Caki2 (cell line): Measurements from ENCODE around the gene C2CD2. TPM values are rescaled to one million over a fixed set of nuclear protein-coding genes. Genes with fewer than 3 reads are reported as not detected.

ENCODE experiments used
- DNase-seq: peaks from one replicate; pipeline ENCODE4 v3.0.0-alpha.2; 2015; ENCODE audit warnings: low read depth
- in situ Hi-C: cut with HindIII; loops from 2 replicates; pipeline ENCODE4 v1.10.0; 2016; ENCODE audit warnings: low sequenced_read_pairs, low pct_unique_long_range_greater_than_20kb, mixed read lengths
- total RNA-seq: library from RNA; depleted of rRNA; stranded (reverse); fragments of >200 nt; shearing (Covaris generic); gene quantifications from 2 replicates; pipeline ENCODE4 v1.2.3, GENCODE V29; 2014; ENCODE audit warnings: low replicate concordance

Gene C2CD2
- total RNA-seq, 1 experiment from 2014 or later = 19.7 TPM

- in situ Hi-C loops = no loop called here
- no peak for DNase-seq
Observed at GRCh38 chr21:41924368-41924754, 29.5 kb downstream of the C2CD2 start.

GRCh38 chr21:41923631-41924367 lies 30.0 kb downstream of the C2CD2 start:
- no peak for DNase-seq
- in situ Hi-C loops = no loop called here

GRCh38 chr21:41923186-41923585 lies 30.6 kb downstream of the C2CD2 start:
- in situ Hi-C loops = no loop called here
- no peak for DNase-seq

- DNase-seq = no peak
- in situ Hi-C loops = no loop called here
Observed at GRCh38 chr21:41921021-41921420, 32.8 kb downstream of the C2CD2 start.

GRCh38 chr21:41920476-41920875 lies 33.3 kb downstream of the C2CD2 start:
- in situ Hi-C loops = no loop called here
- no peak for DNase-seq

- no peak for DNase-seq
- in situ Hi-C loops = no loop called here
Observed at GRCh38 chr21:41919666-41920398, 34.0 kb downstream of the C2CD2 start.

GRCh38 chr21:41918561-41919358 lies 35.1 kb downstream of the C2CD2 start:
- in situ Hi-C loops = no loop called here
- no peak for DNase-seq

GRCh38 chr21:41917531-41917930 lies 36.3 kb downstream of the C2CD2 start:
- no peak for DNase-seq
- in situ Hi-C loops = no loop called here

- in situ Hi-C loops = no loop called here
- DNase-seq = no peak
Observed at GRCh38 chr21:41916888-41917433, 36.9 kb downstream of the C2CD2 start.

GRCh38 chr21:41914965-41915364 lies 38.9 kb downstream of the C2CD2 start:
- in situ Hi-C loops = no loop called here
- DNase-seq = no peak

- DNase-seq = no peak
- in situ Hi-C loops = no loop called here
Observed at GRCh38 chr21:41914358-41914757, 39.5 kb downstream of the C2CD2 start.

GRCh38 chr21:41913230-41913629 lies 40.6 kb downstream of the C2CD2 start:
- in situ Hi-C loops = no loop called here
- DNase-seq = no peak

- in situ Hi-C loops = no loop called here
Observed at GRCh38 chr21:41908829-41909228, 45.0 kb downstream of the C2CD2 start.

GRCh38 chr21:41907496-41908258 lies 46.1 kb downstream of the C2CD2 start:
- DNase-seq = no peak
- in situ Hi-C loops = no loop called here

More at GRCh38 chr21:41908829-41909228, 45.0 kb downstream of the C2CD2 start:
- no peak for DNase-seq

GRCh38 chr21:41906770-41907169 lies 47.0 kb downstream of the C2CD2 start:
- DNase-seq = no peak
- in situ Hi-C loops = no loop called here

- no peak for DNase-seq
- in situ Hi-C loops = no loop called here
Observed at GRCh38 chr21:41903559-41904351, 50.1 kb downstream of the C2CD2 start.

- in situ Hi-C loops = no loop called here
- DNase-seq = no peak
Observed at GRCh38 chr21:41902946-41903345, 50.9 kb downstream of the C2CD2 start.
